DMS 273 (cell line): Measurements from ENCODE around the gene MYCBP2.
"Not testable (repeated sequence)": the region's sequence is repeated elsewhere in the genome, so short reads cannot be mapped to it uniquely, and the experiment has no call there.

Experiments used
- DNase-seq: peaks from one replicate; lab custom pipeline; 2025; ENCODE audit not compliant: unreplicated experiment; lab: John Stamatoyannopoulos, UW

Gene MYCBP2

DNA sequence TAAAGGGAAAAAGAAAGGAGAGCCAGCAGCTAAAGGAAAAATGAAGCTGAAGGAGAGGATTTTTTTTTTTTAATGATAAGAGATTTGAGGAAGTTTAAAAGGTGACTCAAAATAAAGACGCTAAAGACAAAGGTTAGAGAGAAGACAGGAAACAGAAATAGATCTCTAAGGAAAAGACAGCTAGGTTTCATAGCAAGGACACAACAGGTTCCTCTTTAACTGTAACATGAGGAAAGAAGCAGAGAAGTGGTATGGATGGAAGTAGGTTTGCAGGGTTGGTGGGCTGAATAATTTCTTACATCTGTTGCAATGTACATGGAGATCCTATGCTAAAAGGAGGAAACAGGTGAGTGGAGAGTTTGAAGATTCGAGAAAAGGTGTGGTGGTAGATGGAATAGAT is 107.5 kb downstream of the MYCBP2 start:
- DNase-seq: no peak

GRCh38 chr13:77218274-77218673 is 108.6 kb downstream of the MYCBP2 start:
- DNase-seq: no peak

DNA sequence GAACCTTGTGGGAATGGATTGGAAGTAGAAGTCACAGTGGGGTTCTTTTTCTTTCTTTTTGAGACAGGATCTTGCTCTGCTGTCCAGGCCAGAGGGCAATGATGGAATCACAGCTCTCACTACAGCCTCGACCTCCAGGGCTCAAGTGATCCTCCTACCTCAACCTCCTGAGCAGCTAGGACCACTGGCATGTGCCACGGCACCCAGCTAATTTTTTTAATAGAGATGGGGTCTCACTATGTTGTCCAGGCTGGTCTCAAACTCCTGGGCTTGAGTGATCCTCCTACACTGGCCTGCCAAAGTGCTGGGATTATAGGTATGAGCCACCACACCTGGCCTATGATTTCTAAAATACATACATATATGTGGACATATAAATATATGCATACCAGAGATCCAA is 111.4 kb downstream of the MYCBP2 start:
- DNase-seq: no peak

DNA sequence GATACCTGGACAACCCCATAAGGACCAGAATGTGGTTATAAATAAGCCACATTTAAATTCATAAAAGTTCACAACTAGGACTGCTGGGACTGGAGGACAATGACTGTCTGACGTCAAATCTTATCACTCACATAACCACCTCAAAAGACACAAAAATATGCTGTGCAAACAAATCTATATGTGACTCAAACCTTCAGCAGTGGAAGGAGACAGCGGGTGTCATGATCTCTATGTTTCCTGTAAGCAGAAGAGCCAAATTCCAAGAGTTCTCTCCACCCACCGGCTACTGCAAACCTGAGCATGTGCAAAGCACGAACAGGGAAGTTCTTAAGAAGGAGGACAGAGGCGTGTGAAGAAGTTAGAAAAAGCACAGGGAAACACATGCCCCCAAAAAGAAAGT is 113.2 kb downstream of the MYCBP2 start:
- no peak for DNase-seq

- no peak for DNase-seq
Observed at GRCh38 chr13:77207943-77208342, 119.0 kb downstream of the MYCBP2 start.

DNA sequence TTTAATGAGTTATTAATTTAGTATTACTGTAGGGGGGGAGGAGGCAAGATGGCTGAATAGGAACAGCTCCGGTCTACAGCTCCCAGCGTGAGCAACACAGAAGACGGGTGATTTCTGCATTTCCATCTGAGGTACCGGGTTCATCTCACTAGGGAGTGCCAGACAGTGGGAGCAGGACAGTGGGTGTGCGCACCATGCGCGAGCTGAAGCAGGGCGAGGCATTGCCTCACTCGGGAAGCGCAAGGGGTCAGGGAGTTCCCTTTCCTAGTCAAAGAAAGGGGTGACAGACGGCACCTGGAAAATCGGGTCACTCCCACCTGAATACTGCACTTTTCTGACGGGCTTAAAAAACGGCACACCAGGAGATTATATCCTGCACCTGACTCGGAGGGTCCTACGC is 127.9 kb downstream of the MYCBP2 start:
- not testable (repeated sequence) for DNase-seq

- DNase-seq: no peak
Observed at GRCh38 chr13:77196052-77196618, 130.8 kb downstream of the MYCBP2 start.

GRCh38 chr13:77190349-77190958 is 136.4 kb downstream of the MYCBP2 start:
- no peak for DNase-seq

DNA sequence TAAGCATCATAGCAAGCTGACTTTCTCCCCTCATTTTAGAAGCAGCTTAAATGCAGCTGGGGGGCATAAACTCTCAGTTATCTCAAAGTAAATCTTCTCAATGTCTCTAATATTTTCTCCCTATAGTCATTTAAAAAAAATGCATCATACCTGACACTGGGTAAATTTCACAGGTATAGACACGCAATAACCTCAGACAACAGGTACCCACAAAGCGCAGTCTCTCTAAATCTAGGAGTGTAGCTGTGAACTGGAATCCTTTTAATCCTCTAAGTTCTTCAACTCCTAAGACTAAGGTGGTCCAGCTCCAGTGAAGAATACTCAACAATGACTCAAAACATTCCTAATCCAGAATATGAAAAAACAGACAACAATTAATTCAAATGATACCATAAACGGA is 141.2 kb downstream of the MYCBP2 start:
- DNase-seq: no peak

- no peak for DNase-seq
Observed at GRCh38 chr13:77184455-77184854, 142.4 kb downstream of the MYCBP2 start.

DNA sequence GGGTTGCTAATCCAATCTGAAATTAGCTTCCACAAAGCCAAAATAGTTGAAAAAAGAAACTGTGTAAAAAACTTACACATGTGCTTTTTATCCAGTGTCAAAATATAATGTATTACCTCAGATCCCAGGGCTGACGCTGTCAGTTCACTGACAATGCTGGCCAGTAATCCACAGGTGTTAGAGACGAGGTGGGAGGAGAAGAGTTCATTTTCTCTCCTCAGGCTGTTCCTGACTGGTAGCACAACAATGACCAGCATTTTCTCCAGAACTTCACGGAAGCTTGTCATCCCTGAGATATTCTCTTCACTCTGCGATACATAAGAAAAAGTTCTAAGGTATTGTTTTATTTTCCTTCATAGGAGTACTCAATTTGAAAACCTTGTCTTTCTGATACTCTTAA is 146.9 kb downstream of the MYCBP2 start:
- DNase-seq: no peak

DNA sequence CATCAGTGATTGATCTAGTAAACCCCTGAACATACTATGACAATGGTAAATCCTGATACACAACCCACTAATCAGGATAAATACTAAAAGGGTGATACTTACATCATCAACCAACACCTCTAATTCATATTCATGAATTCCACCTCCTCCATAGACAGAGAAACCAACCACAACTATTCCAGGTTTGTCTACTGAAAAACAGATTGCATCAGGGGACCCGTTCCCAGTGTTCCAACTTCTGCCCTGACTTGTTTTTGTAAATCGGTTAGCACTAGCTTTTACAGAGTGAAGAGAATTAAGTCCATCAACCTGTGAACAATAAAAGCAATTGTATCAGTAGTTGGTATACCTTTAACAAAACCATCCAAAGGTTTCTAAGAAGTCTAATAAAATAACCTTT is 149.2 kb downstream of the MYCBP2 start:
- no peak for DNase-seq

DNA sequence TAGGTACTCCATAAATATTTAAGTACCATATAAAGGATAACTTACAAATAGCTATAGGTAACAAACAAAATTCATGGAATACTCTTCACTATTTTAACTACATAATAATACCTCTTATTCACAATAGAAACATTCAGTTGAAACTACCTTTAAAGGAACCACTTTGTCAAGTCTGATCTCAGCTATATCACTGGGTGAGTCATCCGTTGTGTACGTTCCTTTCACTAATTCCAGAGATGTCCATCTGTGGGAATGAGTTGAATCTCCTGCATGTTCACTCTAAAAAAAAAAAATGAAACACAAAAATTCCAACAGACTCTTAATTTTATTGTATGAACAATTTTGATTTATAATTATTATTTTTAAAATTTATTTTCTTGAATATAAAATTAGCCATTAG is 150.5 kb downstream of the MYCBP2 start:
- no peak for DNase-seq

DNA sequence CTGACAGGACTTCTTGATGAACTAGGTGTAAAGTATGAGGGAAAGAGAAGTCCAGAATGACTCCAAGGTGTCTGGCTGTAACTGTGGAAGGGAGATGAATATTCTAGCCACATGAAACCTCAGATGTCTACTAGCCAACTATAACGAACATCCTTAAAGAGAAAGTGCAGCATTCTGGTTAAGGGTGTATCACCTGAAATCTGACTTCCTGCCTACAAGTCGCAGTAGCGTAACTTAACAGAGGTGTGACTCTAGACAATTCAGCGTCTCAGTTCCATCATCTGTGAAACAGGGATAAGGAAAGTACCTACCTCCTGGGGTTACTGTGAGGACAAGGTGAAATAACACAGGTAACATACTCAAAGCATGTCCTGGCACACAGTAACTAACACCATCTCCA is 154.2 kb downstream of the MYCBP2 start:
- DNase-seq: no peak

DNA sequence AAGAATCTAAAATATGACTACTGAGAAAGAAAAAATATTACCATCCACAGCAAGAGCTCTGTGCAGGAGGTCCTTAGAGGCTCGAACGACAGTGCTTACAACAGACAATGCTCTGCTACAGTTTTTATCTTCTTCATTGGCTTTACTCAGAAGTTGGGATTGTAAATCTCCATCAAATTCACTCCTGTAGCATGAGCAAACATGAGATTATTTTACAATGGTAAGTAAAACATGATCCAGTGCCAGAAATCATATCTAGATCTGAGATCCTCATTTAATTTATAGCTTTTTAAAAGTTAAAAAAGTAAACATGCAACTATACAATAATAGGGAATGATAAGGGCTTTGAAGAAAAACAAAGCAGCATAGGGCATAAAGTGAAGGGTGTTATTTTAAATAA is 155.4 kb downstream of the MYCBP2 start:
- no peak for DNase-seq

GRCh38 chr13:77168237-77168636 is 158.7 kb downstream of the MYCBP2 start:
- DNase-seq: no peak

DNA sequence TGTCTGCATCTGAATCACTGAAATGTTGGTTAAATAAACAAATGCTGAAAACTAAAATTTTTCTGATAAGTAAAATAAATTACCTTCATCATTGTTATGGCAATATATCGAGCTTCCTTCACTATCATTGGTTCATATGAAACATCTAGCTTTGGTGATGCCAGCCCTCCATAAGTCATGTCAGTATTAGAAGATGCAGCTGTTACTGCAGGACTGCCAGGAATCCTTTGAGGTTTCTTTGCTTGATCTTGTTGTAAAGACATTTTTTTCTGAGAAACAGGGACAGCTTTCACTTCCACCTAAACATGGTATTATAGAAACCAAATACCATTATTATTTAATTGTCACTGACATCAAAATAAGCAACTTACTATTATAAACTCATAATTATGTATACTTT is 176.2 kb downstream of the MYCBP2 start:
- DNase-seq: no peak

- DNase-seq: no peak
Observed at GRCh38 chr13:77143431-77143830, 183.5 kb downstream of the MYCBP2 start.

DNA sequence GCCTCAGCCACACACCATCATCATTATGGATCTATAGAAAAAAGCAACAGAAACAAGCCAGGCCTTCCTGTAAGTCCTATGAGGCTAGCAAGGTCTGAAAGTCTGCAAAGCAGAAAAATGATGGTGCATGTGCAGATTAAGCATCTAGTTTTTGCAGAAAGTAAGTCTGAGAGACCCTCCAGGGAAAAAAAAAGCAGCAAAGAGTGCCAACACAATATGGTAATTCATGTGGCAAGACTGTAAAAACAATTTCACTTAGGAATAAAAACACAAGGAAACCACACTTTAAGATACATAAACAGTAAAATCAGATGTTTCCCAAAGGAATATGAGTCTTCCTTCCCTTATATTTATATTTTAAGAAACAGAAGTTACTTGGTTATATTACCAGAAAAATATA is 187.6 kb downstream of the MYCBP2 start:
- DNase-seq: no peak

GRCh38 chr13:77138813-77139212 is 188.1 kb downstream of the MYCBP2 start:
- DNase-seq: no peak

GRCh38 chr13:77136902-77137420 is 189.9 kb downstream of the MYCBP2 start:
- DNase-seq: no peak

- no peak for DNase-seq
Observed at GRCh38 chr13:77124423-77124822, 202.5 kb downstream of the MYCBP2 start.

DNA sequence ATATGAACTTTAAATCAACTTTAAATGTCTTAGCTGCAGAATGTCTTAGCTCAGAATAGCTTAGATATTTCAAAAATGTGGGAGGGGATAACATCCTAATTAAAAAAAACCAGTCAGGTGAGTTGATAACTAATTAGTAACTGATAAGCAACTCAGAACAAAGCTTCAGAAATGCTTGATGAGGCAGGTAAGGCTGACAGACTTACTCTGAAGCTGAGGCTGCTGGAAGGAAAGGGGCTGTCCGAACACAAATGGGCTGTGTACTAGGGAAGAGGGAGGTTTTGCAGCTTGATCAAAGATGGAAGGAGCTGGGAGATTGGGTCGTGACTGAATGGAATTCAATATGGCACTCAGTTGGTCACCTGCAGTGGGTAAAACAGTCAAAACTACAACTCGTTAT is 208.8 kb downstream of the MYCBP2 start:
- no peak for DNase-seq
